DOHH2 (cell line): ENCODE measurements around the gene SCRN1.

Experiments used
- EZH2phosphoT487 ChIP-seq: fragments of 200-600 bp; sonication (generic); IDR thresholded peaks from 2 replicates; pipeline ENCODE4 v1.6.1; 2017; ENCODE audit warnings: borderline replicate concordance, mild to moderate bottlenecking, antibody characterized with exemption, low read length, moderate library complexity, mixed read lengths
- TF ChIP-seq, protein P1 (sequence below): fragments of 200-600 bp; sonication (generic); IDR thresholded peaks from one replicate; pipeline ENCODE4 v1.5.1; 2014; ENCODE audit warnings: antibody characterized with exemption, mild to moderate bottlenecking, low read depth, low read length; ENCODE audit not compliant: poor library complexity, severe bottlenecking

DNA sequence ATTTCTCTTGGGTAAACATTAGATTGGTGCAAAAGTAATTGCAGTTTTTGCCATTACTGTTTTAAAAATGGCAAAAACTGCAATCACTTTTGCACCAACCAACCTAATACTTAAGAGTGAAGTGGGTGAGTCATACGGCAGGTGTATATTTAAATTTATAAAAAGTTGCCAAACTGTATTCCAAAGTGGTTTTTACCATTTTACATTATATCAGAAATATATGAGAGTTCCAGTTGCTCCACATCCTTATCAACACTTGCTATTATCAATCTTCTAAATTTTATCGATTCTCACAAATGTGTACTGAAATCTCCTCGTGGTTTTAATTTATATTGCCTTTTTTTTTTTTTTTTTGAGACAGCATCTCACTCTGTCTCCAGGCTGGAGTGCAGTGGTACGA lies 3.5 kb upstream of the SCRN1 start:
- TF ChIP-seq, protein P1, sequence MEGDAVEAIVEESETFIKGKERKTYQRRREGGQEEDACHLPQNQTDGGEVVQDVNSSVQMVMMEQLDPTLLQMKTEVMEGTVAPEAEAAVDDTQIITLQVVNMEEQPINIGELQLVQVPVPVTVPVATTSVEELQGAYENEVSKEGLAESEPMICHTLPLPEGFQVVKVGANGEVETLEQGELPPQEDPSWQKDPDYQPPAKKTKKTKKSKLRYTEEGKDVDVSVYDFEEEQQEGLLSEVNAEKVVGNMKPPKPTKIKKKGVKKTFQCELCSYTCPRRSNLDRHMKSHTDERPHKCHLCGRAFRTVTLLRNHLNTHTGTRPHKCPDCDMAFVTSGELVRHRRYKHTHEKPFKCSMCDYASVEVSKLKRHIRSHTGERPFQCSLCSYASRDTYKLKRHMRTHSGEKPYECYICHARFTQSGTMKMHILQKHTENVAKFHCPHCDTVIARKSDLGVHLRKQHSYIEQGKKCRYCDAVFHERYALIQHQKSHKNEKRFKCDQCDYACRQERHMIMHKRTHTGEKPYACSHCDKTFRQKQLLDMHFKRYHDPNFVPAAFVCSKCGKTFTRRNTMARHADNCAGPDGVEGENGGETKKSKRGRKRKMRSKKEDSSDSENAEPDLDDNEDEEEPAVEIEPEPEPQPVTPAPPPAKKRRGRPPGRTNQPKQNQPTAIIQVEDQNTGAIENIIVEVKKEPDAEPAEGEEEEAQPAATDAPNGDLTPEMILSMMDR: no peak
- TF ChIP-seq EZH2phosphoT487: no peak
